ENCODE results near the gene SOX6.

The SOX6 gene

GRCh38 chr11:16223558-16223957, 132.8 kb downstream of the SOX6 start:
- Histone ChIP-seq H3K79me2 (ENCODE audit: insufficient read depth, low read depth) (no peaks in the 10 kb centered on the region), H3K9ac (no peak overlapping the region), H3K27me3 (ENCODE audit: insufficient read depth, low read depth) (no peaks in the 10 kb centered on the region), H4K20me1 (ENCODE audit: insufficient read depth) (no peaks in the 10 kb centered on the region), H3K4me2 (no peak overlapping the region), H3K36me3 (ENCODE audit: insufficient read depth) (no peaks in the 10 kb centered on the region), H3K4me1 (ENCODE audit: low read depth, poor library complexity, severe bottlenecking) (no peaks in the 10 kb centered on the region), H3K27ac (no peak overlapping the region), H2AFZ (ENCODE audit: low read depth) (no peak overlapping the region), H3K4me3 (IDR thresholded peaks at IDR 0.05; ENCODE audit: insufficient read depth, low read depth, low read length) (no peak overlapping the region)
- TF ChIP-seq, protein P1, sequence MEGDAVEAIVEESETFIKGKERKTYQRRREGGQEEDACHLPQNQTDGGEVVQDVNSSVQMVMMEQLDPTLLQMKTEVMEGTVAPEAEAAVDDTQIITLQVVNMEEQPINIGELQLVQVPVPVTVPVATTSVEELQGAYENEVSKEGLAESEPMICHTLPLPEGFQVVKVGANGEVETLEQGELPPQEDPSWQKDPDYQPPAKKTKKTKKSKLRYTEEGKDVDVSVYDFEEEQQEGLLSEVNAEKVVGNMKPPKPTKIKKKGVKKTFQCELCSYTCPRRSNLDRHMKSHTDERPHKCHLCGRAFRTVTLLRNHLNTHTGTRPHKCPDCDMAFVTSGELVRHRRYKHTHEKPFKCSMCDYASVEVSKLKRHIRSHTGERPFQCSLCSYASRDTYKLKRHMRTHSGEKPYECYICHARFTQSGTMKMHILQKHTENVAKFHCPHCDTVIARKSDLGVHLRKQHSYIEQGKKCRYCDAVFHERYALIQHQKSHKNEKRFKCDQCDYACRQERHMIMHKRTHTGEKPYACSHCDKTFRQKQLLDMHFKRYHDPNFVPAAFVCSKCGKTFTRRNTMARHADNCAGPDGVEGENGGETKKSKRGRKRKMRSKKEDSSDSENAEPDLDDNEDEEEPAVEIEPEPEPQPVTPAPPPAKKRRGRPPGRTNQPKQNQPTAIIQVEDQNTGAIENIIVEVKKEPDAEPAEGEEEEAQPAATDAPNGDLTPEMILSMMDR (conservative IDR thresholded peaks at IDR 0.05; ENCODE audit: low read depth, low read length), result no peak

DNA sequence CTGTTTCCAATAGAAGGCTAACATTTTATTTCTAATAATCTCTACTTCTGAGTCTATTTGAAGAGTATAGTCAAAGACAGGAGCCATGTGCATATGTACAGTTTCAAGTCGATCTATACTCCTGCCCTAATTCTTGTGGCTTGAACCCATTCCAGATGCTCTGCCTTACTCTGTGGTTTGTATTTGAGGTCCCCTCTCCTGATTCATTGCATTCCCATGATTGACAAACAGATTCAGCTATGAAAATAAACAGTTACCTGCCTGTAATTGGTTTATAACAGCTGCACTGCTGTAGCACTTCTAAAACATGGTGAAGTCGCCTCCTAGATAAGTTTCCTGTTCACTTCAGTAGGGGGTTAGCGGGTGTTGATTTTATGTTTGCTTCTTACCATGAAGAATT, 138.7 kb downstream of the SOX6 start:
- Histone ChIP-seq H3K9ac (no peak overlapping the region), H3K4me2 (no peak overlapping the region), H3K27me3 (ENCODE audit: insufficient read depth, low read depth) (no peaks in the 10 kb centered on the region), H3K4me1 (ENCODE audit: low read depth, poor library complexity, severe bottlenecking) (no peaks in the 10 kb centered on the region), H3K4me3 (IDR thresholded peaks at IDR 0.05; ENCODE audit: insufficient read depth, low read depth, low read length) (no peak overlapping the region), H4K20me1 (ENCODE audit: insufficient read depth) (no peaks in the 10 kb centered on the region), H3K27ac (no peak overlapping the region), H3K36me3 (ENCODE audit: insufficient read depth) (no peaks in the 10 kb centered on the region), H3K79me2 (ENCODE audit: insufficient read depth, low read depth) (no peaks in the 10 kb centered on the region), H2AFZ (ENCODE audit: low read depth) (no peak overlapping the region)
- TF ChIP-seq, protein P1 (conservative IDR thresholded peaks at IDR 0.05; ENCODE audit: low read depth, low read length), result no peak

DNA sequence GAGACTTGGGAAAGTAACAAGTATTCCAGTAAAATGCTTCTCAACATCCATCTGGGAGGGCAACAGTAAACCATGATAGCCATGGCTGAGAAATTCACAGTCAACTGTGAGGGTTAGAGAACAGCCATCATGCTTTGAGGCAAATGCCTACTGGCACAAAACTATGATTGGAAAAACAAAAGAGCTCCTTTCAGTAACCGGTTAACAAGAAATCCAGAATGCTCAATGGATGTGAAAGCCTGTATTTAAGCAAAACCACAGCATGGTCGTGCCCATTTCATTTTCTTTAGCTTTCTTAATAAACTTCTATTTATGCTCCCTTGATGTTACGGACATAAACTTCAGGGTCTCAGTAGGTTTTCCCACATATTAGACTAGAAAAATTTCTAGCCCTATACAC, 139.5 kb downstream of the SOX6 start:
- Histone ChIP-seq H3K27me3 (ENCODE audit: insufficient read depth, low read depth) (no peaks in the 10 kb centered on the region), H3K9ac (no peak overlapping the region), H3K4me3 (IDR thresholded peaks at IDR 0.05; ENCODE audit: insufficient read depth, low read depth, low read length) (no peak overlapping the region), H2AFZ (ENCODE audit: low read depth) (no peak overlapping the region), H3K79me2 (ENCODE audit: insufficient read depth, low read depth) (no peaks in the 10 kb centered on the region), H3K4me1 (ENCODE audit: low read depth, poor library complexity, severe bottlenecking) (no peaks in the 10 kb centered on the region), H3K27ac (no peak overlapping the region), H3K4me2 (no peak overlapping the region), H4K20me1 (ENCODE audit: insufficient read depth) (no peaks in the 10 kb centered on the region), H3K36me3 (ENCODE audit: insufficient read depth) (no peaks in the 10 kb centered on the region)
- TF ChIP-seq, protein P1 (conservative IDR thresholded peaks at IDR 0.05; ENCODE audit: low read depth, low read length), result no peak

GRCh38 chr11:16215352-16215751, 141.0 kb downstream of the SOX6 start:
- H3K36me3 ChIP-seq (ENCODE audit: insufficient read depth), result no peaks in the 10 kb centered on the region
- TF ChIP-seq, protein P1 (conservative IDR thresholded peaks at IDR 0.05; ENCODE audit: low read depth, low read length), result no peak
- H3K4me3 ChIP-seq (IDR thresholded peaks at IDR 0.05; ENCODE audit: insufficient read depth, low read depth, low read length), result no peak overlapping the region
- no peaks in the 10 kb centered on the region for H3K79me2 ChIP-seq (ENCODE audit: insufficient read depth, low read depth)
- no peaks in the 10 kb centered on the region for H4K20me1 ChIP-seq (ENCODE audit: insufficient read depth)
- H2AFZ ChIP-seq (ENCODE audit: low read depth), result no peak overlapping the region
- no peaks in the 10 kb centered on the region for H3K4me1 ChIP-seq (ENCODE audit: low read depth, poor library complexity, severe bottlenecking)
- H3K27ac ChIP-seq, result no peak overlapping the region
- H3K9ac ChIP-seq, result no peak overlapping the region
- no peaks in the 10 kb centered on the region for H3K27me3 ChIP-seq (ENCODE audit: insufficient read depth, low read depth)
- H3K4me2 ChIP-seq, result no peak overlapping the region
